H1 (cell line): ENCODE measurements around the gene TAS2R16. TPM values are rescaled to one million over a fixed set of nuclear protein-coding genes. Genes with fewer than 3 reads are reported as not detected.

Experiments
- PHF8 ChIP-seq: fragments of 200-600 bp; sonication (generic); conservative IDR thresholded peaks from 2 replicates; pipeline ENCODE4 v1.7.1; 2012; ENCODE audit warnings: low read depth, mild to moderate bottlenecking, inconsistent platforms, low read length, moderate library complexity
- POLR2A ChIP-seq, 2 experiments: IDR thresholded peaks; 1 replicate in 1 of 2; 2 replicates in 1 of 2; pipeline ENCODE4 v1.6.1; 2011; ENCODE audit warnings: low read depth in 2 of 2, low read length in 2 of 2, mild to moderate bottlenecking in 2 of 2; ENCODE audit errors: control extremely low read depth in 1 of 2
- SIRT6 ChIP-seq: IDR thresholded peaks from one replicate; pipeline ENCODE4 v1.7.1; 2012; ENCODE audit warnings: low read length, inconsistent platforms
- SP2 ChIP-seq: IDR thresholded peaks from 2 replicates; pipeline ENCODE4 v1.6.1; 2012; ENCODE audit warnings: mild to moderate bottlenecking, low read length, inconsistent platforms
- SUZ12 ChIP-seq: fragments of 200-600 bp; sonication (generic); IDR thresholded peaks from 2 replicates; pipeline ENCODE4 v1.6.1; 2012; ENCODE audit warnings: mild to moderate bottlenecking, inconsistent platforms, low read length, moderate library complexity, mixed read lengths
- ZNF274 ChIP-seq: IDR thresholded peaks from 2 replicates; pipeline ENCODE4 v1.7.0; 2012; ENCODE audit warnings: low read length, borderline replicate concordance; ENCODE audit errors: extremely low read depth
- polyA plus RNA-seq, 7 experiments: library from polyadenylated mRNA; depleted of rRNA in 3 of 7; stranded (reverse) in 5 of 7; unstranded in 2 of 7; fragments of >200 nt in 5 of 7; fragments of 200-250 nt in 2 of 7; gene quantifications; 1 replicate in 5 of 7; 2 replicates in 1 of 7; 4 replicates in 1 of 7; pipeline versions ENCODE4 v1.2.1 to v1.2.3, GENCODE V29; 2011 to 2013; ENCODE audit warnings: missing spikeins in 2 of 7, mixed read lengths in 2 of 7
- total RNA-seq: library from RNA; stranded (reverse); fragmentation: NEBNext Ultra II Directional; extraction: Animal tissue kit (Norgen Biotek cat#: 25700); gene quantifications from 2 replicates; pipeline ENCODE4 v1.2.1, GENCODE V29; 2021
- TF ChIP-seq, protein P1 (sequence below): IDR thresholded peaks from 2 replicates; pipeline ENCODE4 v1.6.1; 2011; ENCODE audit warnings: low read length, improper control_type of control experiment

Gene TAS2R16
- total and polyA plus RNA-seq, 2 of the 8 experiments (the other 6 are each of a cell fraction or from before 2014, with no cell fraction given): not detected

DNA sequence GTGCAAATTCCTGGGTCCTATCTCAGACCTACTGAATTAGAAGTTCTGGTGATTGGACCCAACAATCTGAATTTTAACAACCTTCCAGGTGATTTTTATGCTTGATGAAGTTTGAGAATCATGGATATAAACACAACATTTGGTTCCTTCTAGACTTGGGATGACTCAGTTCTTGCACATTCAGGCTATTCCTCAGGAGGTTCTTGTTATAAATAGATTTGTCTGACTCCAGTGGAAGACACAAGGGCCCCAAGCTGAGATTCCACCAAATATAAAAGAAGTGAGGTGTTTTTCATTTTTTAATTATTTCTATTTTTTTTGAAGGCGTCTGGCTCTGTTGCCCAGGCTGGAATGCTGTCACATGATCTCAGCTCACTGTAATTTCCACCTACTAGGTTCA, 9.4 kb upstream of the TAS2R16 start (continued):
- TF ChIP-seq SUZ12: no peak
- TF ChIP-seq SIRT6: no peak
- TF ChIP-seq PHF8: no peak
- TF ChIP-seq, protein P1, sequence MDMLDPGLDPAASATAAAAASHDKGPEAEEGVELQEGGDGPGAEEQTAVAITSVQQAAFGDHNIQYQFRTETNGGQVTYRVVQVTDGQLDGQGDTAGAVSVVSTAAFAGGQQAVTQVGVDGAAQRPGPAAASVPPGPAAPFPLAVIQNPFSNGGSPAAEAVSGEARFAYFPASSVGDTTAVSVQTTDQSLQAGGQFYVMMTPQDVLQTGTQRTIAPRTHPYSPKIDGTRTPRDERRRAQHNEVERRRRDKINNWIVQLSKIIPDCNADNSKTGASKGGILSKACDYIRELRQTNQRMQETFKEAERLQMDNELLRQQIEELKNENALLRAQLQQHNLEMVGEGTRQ: no peak
- TF ChIP-seq ZNF274: no peak
- no peak for TF ChIP-seq POLR2A (IDR thresholded peaks at IDR 0.05; ENCODE audit: control extremely low read depth in 1 of 2, low read depth in 2 of 2, low read length in 2 of 2)
- TF ChIP-seq SP2: no peak
- TF ChIP-seq, all 59 proteins: peak for 0
